ENCODE results near the gene LRRC75A. TPM values are rescaled to one million over a fixed set of nuclear protein-coding genes. Genes with fewer than 3 reads are reported as not detected.

Gene LRRC75A
- total RNA-seq, 1 experiment from 2014 or later, result 10.1 TPM

Other genes with a start within 250 kb of the LRRC75A start
- gene CENPV, start 138.7 kb downstream of the LRRC75A start, total RNA-seq (2021), result 196 and 200 TPM in 2 replicates
- 1,609 and 1,663 TPM in 2 replicates for gene UBB, start 111.1 kb downstream of the LRRC75A start, total RNA-seq (2021)
- 1.0 and 1.1 TPM in 2 replicates for gene TRPV2, start 76.6 kb downstream of the LRRC75A start, total RNA-seq (2021)
- 4.8 and 7.1 TPM in 2 replicates for gene ZNF287, start 77.0 kb upstream of the LRRC75A start, total RNA-seq (2021)
- gene ZNF624, start 161.7 kb upstream of the LRRC75A start, total RNA-seq (2021), result 0.88 and 1.3 TPM in 2 replicates
- gene CCDC144A, start 198.0 kb upstream of the LRRC75A start, total RNA-seq (2021), result 1.6 and 1.9 TPM in 2 replicates